Fibroblast of skin of right quadriceps (primary cell): Measurements from ENCODE around the gene CSNK1E.
A peak's percentile ranks its signal among the peaks of the same experiment; 100 is the strongest.

Source experiments
- DNase-seq: peaks from one replicate; pipeline ENCODE4 v3.0.0-alpha.2; 2013

CSNK1E gene

GRCh38 chr22:38327396-38327795 is 10.2 kb upstream of the CSNK1E start:
- DNase-seq = no peak

- no peak for DNase-seq
Observed at GRCh38 chr22:38325587-38325986, 8.4 kb upstream of the CSNK1E start.

- no peak for DNase-seq
Observed at GRCh38 chr22:38320605-38321402, 3.6 kb upstream of the CSNK1E start.

GRCh38 chr22:38318792-38319773 is 1.9 kb upstream of the CSNK1E start:
- DNase-seq = no peak

- peak; percentile 86 for DNase-seq
Observed at GRCh38 chr22:38317995-38318715, 922 bp upstream of the CSNK1E start.

GRCh38 chr22:38316364-38317121 is 690 bp downstream of the CSNK1E start:
- peak; percentile 61 for DNase-seq

GRCh38 chr22:38315823-38316363 is 1.3 kb downstream of the CSNK1E start:
- DNase-seq = peak; percentile 22

- no peak for DNase-seq
Observed at GRCh38 chr22:38314933-38315822, 2.1 kb downstream of the CSNK1E start.

- peak; percentile 47 for DNase-seq
Observed at GRCh38 chr22:38314051-38314932, 2.9 kb downstream of the CSNK1E start.

- peak; percentile 93 for DNase-seq
Observed at GRCh38 chr22:38313384-38313955, 3.8 kb downstream of the CSNK1E start.

GRCh38 chr22:38312261-38312800 is 4.9 kb downstream of the CSNK1E start:
- no peak for DNase-seq

- DNase-seq = peak; percentile 39
Observed at GRCh38 chr22:38311323-38311620, 6.0 kb downstream of the CSNK1E start.

GRCh38 chr22:38310518-38311322 is 6.5 kb downstream of the CSNK1E start:
- no peak for DNase-seq

GRCh38 chr22:38309614-38310517 is 7.4 kb downstream of the CSNK1E start:
- no peak for DNase-seq

GRCh38 chr22:38308791-38309498 is 8.3 kb downstream of the CSNK1E start:
- no peak for DNase-seq
